CD4-positive, alpha-beta memory T cell (primary cell): ENCODE results near the gene FAM114A1. TPM values are rescaled to one million over a fixed set of nuclear protein-coding genes. Genes with fewer than 3 reads are reported as not detected.

Experiments
- CTCF ChIA-PET: fragments of 350-600 bp; sonication (Branson Sonifier 250); formaldehyde crosslinking; loops from one replicate; lab custom pipeline; 2021; ENCODE audit warnings: inconsistent platforms; ENCODE audit not compliant: partially characterized antibody; lab: Charles Lee
- POLR2A ChIA-PET: fragments of 350-600 bp; sonication (Branson Sonifier 250); formaldehyde crosslinking; loops from one replicate; lab custom pipeline; 2021; ENCODE audit not compliant: partially characterized antibody; lab: Charles Lee
- DNase-seq, 5 donors: peaks; one replicate each; pipeline versions ENCODE4 v3.0.0 to v3.0.0-alpha.2; 2020 to 2022; ENCODE audit warnings: mixed read lengths in 1 of 5
- H3K27ac ChIP-seq: one replicate; pipeline ENCODE4 v1.7.0; 2013; ENCODE audit warnings: low read depth, low read length
- H3K27me3 ChIP-seq: 2 replicates; pipeline ENCODE4 v1.7.0; 2013; ENCODE audit warnings: mild to moderate bottlenecking, low read length, moderate library complexity; ENCODE audit not compliant: insufficient read depth
- H3K36me3 ChIP-seq: 2 replicates; pipeline ENCODE4 v1.7.0; 2013; ENCODE audit warnings: mild to moderate bottlenecking, low read length, moderate library complexity; ENCODE audit not compliant: insufficient read depth
- H3K4me1 ChIP-seq: 2 replicates; pipeline ENCODE4 v1.7.0; 2013; ENCODE audit warnings: mild to moderate bottlenecking, low read length, moderate library complexity; ENCODE audit not compliant: insufficient read depth
- H3K4me3 ChIP-seq, 2 donors: one replicate each; pipeline ENCODE4 v1.7.0; 2013; ENCODE audit warnings: low read length in 2 of 2, mild to moderate bottlenecking in 1 of 2
- H3K9me3 ChIP-seq, 2 donors: one replicate each; pipeline ENCODE4 v1.7.0; 2013; ENCODE audit warnings: low read length in 2 of 2, control low read depth in 1 of 2; ENCODE audit not compliant: control insufficient read depth in 1 of 2
- H3K27ac Mint-ChIP-seq, 7 donors: one replicate each; pipeline ENCODE4 v1.8.0; 2020 to 2021; ENCODE audit warnings: mixed read lengths in 7 of 7, mild to moderate bottlenecking in 6 of 7, inconsistent platforms in 3 of 7, moderate library complexity in 3 of 7
- H3K27me3 Mint-ChIP-seq, 2 donors: one replicate each; pipeline ENCODE4 v1.8.0; 2020 to 2021; ENCODE audit warnings: mixed read lengths in 2 of 2
- H3K36me3 Mint-ChIP-seq, 2 donors: one replicate each; pipeline ENCODE4 v1.8.0; 2020 to 2021; ENCODE audit warnings: mixed read lengths in 2 of 2, inconsistent platforms in 1 of 2, mild to moderate bottlenecking in 1 of 2
- H3K4me1 Mint-ChIP-seq, 4 donors: one replicate each; pipeline ENCODE4 v1.8.0; 2020 to 2021; ENCODE audit warnings: mixed read lengths in 4 of 4, mild to moderate bottlenecking in 1 of 4
- H3K4me3 Mint-ChIP-seq, 8 donors: one replicate each; pipeline ENCODE4 v1.8.0; 2020 to 2021; ENCODE audit warnings: mixed read lengths in 8 of 8, mild to moderate bottlenecking in 7 of 8, moderate library complexity in 6 of 8, inconsistent platforms in 3 of 8
- H3K9me3 Mint-ChIP-seq, 8 donors: one replicate each; pipeline ENCODE4 v1.8.0; 2020 to 2021; ENCODE audit warnings: mixed read lengths in 8 of 8, mild to moderate bottlenecking in 5 of 8, inconsistent platforms in 3 of 8, moderate library complexity in 1 of 8
- intact Hi-C: fragments of 100-400 bp; cut with micrococcal nuclease; formaldehyde crosslinking; loops from one replicate; pipeline ENCODE4 v1.15.1; 2023
- polyA plus RNA-seq, 2 donors: library from polyadenylated mRNA; unstranded; fragments of 300-500 nt; fragmentation: Illumina TruSeq; gene quantifications; one replicate each; pipeline ENCODE4 v1.2.3, GENCODE V29; 2021
- total RNA-seq, 2 experiments: library from RNA; stranded (reverse); gene quantifications; one replicate each; pipeline ENCODE4 v1.2.3, GENCODE V29; 2021

Gene FAM114A1
- total and polyA plus RNA-seq, 4 experiments from 2014 or later: 0.09 to 0.64 (median 0.44) TPM; not detected in 1

DNA sequence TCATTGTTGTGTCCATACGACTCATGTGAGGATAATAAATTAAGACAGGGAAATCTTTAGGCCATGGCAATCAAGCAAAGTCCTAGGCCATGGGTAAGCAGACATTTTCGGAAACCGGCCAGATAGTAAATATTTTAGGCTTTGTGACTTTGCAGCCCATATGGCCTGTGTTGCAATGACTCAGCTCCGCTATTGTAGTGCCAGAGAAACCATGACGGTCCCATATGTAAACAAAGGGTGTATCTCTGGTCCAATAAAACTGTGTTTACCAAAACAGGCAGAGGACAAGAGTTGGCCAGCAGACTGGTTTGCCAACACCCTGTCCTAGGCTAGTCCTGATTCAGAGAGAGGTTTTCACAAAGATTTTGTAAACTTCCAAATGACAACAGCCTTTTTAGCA is 5.0 kb downstream of the FAM114A1 start:
- DNase-seq: no peak
- H3K27me3 ChIP-seq: no peaks in the 10 kb centered on the region
- Mint-ChIP-seq H3K27ac (no peak overlapping the region), H3K4me1 (peaks cover 0 to 8% (median 5%) of the 10 kb centered on the region in 4 donors), H3K9me3 (no peaks in the 10 kb centered on the region), H3K36me3 (no peaks in the 10 kb centered on the region), H3K27me3 (peaks cover 10 to 14% of the 10 kb centered on the region in 2 donors), H3K4me3 (no peak overlapping the region)
- no peak overlapping the region for H3K4me3 ChIP-seq
- H3K9me3 ChIP-seq: no peaks in the 10 kb centered on the region
- intact Hi-C loops: no loop called here
- H3K4me1 ChIP-seq: no peaks in the 10 kb centered on the region
- POLR2A ChIA-PET: no interaction called here
- CTCF ChIA-PET: interaction anchor here (1.2 to 2.4 kb wide), 2 partner anchors 10 to 12 kb away, joined by 3 to 12 read pairs; no protein-coding TSS in a partner anchor
- H3K36me3 ChIP-seq: no peaks in the 10 kb centered on the region
- no peak overlapping the region for H3K27ac ChIP-seq

DNA sequence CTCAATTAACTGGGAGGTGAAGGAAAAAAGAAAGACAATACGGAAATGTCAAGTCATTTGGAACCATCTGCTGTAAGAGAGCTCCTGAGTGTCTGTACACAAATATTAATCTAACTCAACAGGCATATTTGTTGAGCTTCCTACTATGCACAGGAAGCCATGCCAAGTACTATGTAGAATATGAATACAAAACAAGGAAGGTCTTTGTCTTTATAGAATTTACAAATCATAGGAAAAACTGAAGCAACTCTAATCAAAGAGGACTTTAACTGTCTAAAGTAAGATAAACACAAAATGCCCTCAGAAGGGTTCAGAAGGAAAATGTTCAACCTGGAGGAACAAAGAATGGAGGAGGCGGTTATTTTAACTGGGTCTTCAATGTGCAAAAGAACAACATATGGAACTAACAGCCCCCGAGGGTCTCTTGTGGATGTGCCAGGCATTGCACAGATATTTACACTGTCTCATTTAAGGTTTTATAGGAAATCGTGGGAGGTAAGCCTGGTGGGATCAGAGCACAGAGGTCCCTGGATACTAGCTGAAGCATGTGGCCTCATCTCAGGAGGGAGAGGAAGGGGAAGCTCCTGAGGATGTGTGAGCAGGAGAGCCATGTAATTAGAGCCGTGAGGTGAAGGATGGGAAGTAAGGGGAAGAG is 5.8 kb downstream of the FAM114A1 start:
- CTCF ChIA-PET: interaction anchor here (1.1 to 2.4 kb wide), 3 partner anchors 10 to 114 kb away, joined by 3 to 12 read pairs (median 4); no protein-coding TSS in a partner anchor
- Histone ChIP-seq H3K4me1 (no peaks in the 10 kb centered on the region), H3K4me3 (no peak overlapping the region), H3K27ac (no peak overlapping the region), H3K27me3 (no peaks in the 10 kb centered on the region), H3K9me3 (no peaks in the 10 kb centered on the region), H3K36me3 (no peaks in the 10 kb centered on the region)
- H3K27ac Mint-ChIP-seq: peak overlapping the region in 1 of 7 donors; percentile 32
- no peaks in the 10 kb centered on the region for H3K9me3 Mint-ChIP-seq
- intact Hi-C loops: no loop called here
- H3K4me1 Mint-ChIP-seq: peaks cover 0 to 6% (median 3%) of the 10 kb centered on the region in 4 donors
- no peaks in the 10 kb centered on the region for H3K36me3 Mint-ChIP-seq
- no peak for DNase-seq
- H3K4me3 Mint-ChIP-seq: no peak overlapping the region
- POLR2A ChIA-PET: interaction anchor here (0.9 kb wide), 1 partner anchor 69 kb away, joined by 3 read pairs; the partner anchor contains the start of gene TLR1
- peaks cover 7 to 12% of the 10 kb centered on the region in 2 donors for H3K27me3 Mint-ChIP-seq

DNA sequence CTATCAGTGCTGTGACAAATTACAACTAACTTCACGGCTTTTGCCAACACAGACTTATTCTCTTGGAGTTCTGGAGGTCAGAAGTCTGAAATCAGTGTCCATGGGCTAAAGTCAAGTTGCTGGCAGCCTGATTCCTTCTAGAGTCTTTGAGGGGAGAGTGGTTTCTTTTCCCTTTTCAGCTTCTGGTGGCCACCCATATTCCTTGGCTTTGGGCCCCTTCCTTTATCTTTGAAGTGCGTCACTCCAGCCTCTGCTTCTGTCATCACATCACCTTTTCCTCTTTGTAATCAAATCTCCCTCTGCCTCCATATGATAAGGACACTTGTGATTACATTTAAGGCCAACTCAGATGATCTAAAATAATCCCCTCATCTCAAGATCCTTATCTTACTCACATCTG is 9.0 kb downstream of the FAM114A1 start:
- H3K27me3 ChIP-seq: no peaks in the 10 kb centered on the region
- no peaks in the 10 kb centered on the region for H3K9me3 Mint-ChIP-seq
- CTCF ChIA-PET: interaction anchor here (0.6 kb wide), 1 partner anchor 148 kb away, joined by 3 read pairs; no protein-coding TSS in a partner anchor
- no peak overlapping the region for H3K27ac Mint-ChIP-seq
- H3K9me3 ChIP-seq: no peaks in the 10 kb centered on the region
- DNase-seq: no peak
- H3K4me1 Mint-ChIP-seq: peaks cover 0 to 2% (median 0%) of the 10 kb centered on the region in 4 donors
- H3K4me1 ChIP-seq: no peaks in the 10 kb centered on the region
- H3K36me3 Mint-ChIP-seq: no peaks in the 10 kb centered on the region
- H3K36me3 ChIP-seq: no peaks in the 10 kb centered on the region
- intact Hi-C loops: no loop called here
- POLR2A ChIA-PET: no interaction called here
- H3K27me3 Mint-ChIP-seq: peaks cover 5 to 6% of the 10 kb centered on the region in 2 donors
- H3K27ac ChIP-seq: no peak overlapping the region
- H3K4me3 Mint-ChIP-seq: no peak overlapping the region
- no peak overlapping the region for H3K4me3 ChIP-seq

DNA sequence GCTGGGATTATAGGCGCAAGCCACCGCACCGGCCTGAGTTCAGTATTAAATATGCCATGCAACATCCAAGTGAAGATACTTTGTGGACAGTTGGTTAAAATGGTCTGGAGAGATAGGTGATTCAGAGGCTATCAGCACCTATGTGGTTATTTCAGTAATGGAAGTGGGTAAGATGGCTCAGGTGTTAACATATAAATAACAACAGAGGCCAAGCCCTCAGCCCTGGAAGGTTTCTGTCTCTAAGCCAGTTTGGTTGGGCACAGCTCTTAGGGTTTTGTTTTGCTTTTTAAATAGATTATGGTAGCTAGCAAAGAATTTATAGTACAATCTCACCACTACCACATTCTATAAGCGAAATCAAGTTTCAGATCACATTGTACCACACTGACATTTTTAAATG is 16.6 kb downstream of the FAM114A1 start:
- Histone ChIP-seq H3K4me1 (no peaks in the 10 kb centered on the region), H3K4me3 (no peak overlapping the region), H3K27ac (no peak overlapping the region), H3K9me3 (no peaks in the 10 kb centered on the region), H3K36me3 (no peaks in the 10 kb centered on the region), H3K27me3 (no peaks in the 10 kb centered on the region)
- H3K27ac Mint-ChIP-seq: no peak overlapping the region
- peaks cover 3 to 7% (median 4%) of the 10 kb centered on the region in 4 donors for H3K4me1 Mint-ChIP-seq
- ChIA-PET POLR2A (no interaction called here), CTCF (no interaction called here)
- intact Hi-C loops: no loop called here
- no peaks in the 10 kb centered on the region for H3K36me3 Mint-ChIP-seq
- H3K27me3 Mint-ChIP-seq: peaks cover 0 to 1% of the 10 kb centered on the region in 2 donors
- no peak overlapping the region for H3K4me3 Mint-ChIP-seq
- no peak for DNase-seq
- H3K9me3 Mint-ChIP-seq: peaks cover 0 to 2% (median 0%) of the 10 kb centered on the region in 8 donors

DNA sequence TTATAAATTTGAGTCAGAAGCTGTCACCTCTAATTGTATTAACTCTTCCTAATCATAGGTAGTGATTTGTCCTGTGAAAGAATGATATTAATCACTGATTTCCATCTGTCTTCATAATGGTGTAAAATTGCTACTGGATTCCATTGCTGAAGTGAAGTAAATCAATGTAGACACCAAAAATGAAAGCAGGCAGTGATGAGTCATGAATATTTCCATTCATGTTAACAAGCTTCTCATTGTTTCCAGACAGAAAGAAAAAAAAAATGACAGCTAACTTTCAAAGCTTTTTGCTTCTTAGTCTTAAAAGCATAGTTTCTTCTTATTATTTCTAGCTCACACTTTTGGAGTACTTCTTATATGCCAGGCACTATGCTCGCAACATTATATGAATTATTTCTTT is 21.5 kb downstream of the FAM114A1 start:
- no peaks in the 10 kb centered on the region for H3K27me3 Mint-ChIP-seq
- H3K4me1 ChIP-seq: no peaks in the 10 kb centered on the region
- peak overlapping the region in 3 of 7 donors; percentile 11 to 86 (median 26) for H3K27ac Mint-ChIP-seq
- no peaks in the 10 kb centered on the region for H3K36me3 Mint-ChIP-seq
- DNase-seq: peak in 1 of 5 donors; percentile 14
- ChIA-PET CTCF (interaction anchor here (1.0 to 2.9 kb wide), 12 partner anchors 10 to 249 kb away, joined by 3 to 16 read pairs (median 4); partner anchors contain the start of gene TLR1), POLR2A (interaction anchor here (1.1 kb wide), 1 partner anchor 13 kb away, joined by 3 read pairs; no protein-coding TSS in a partner anchor)
- H3K4me3 Mint-ChIP-seq: peak overlapping the region in 7 of 8 donors; percentile 17 to 69 (median 50)
- H3K27ac ChIP-seq: no peak overlapping the region
- H3K4me1 Mint-ChIP-seq: peaks cover 7 to 10% (median 9%) of the 10 kb centered on the region in 4 donors
- no peaks in the 10 kb centered on the region for H3K9me3 ChIP-seq
- no peaks in the 10 kb centered on the region for H3K27me3 ChIP-seq
- intact Hi-C loops: no loop called here
- no peaks in the 10 kb centered on the region for H3K36me3 ChIP-seq
- peaks cover 0 to 2% (median 0%) of the 10 kb centered on the region in 8 donors for H3K9me3 Mint-ChIP-seq
- no peak overlapping the region for H3K4me3 ChIP-seq

DNA sequence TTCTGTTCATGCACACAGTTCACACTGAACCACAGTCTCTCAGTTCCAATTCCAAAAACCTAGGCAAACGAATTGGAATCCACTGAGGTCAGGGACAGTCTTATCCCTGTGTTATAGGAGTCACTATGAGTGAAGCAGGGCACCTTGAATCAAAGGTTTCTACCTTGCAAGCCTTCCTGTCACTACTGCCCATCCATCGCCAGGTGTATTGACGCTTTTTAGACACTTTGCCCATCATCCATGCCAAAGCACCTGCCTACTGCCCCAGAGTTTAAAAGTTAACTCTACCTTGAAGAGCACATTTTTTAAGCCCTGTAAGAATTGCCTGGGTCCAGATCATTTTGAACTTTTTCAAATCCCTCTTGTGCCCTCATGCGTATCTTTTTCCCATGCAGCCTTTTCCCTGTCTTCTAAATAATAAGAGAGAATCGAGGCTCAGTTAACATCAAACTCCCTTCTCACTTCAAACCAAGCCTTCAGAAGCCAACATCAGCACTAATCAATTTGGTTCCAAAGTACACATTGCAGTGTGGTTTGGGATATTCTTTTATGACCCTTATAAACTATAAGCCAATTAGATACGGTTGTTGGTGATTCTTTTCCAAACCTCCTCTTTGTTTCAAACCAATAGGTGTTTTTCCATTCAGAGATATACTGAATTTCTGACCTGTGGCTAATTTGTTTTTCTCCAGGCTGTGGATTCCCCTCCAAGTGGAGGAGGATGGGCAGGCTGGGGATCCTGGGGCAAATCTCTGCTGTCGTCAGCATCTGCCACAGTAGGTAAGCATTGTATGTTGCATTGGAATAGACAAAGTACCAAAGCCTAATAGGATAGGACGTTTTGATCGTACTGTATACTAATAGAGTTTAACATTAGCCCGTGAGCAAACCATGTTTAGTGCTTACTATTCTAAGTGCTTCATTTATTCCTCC is 23.7 kb downstream of the FAM114A1 start:
- Histone ChIP-seq H3K4me1 (no peaks in the 10 kb centered on the region), H3K36me3 (no peaks in the 10 kb centered on the region), H3K27ac (no peak overlapping the region), H3K4me3 (no peak overlapping the region), H3K9me3 (no peaks in the 10 kb centered on the region), H3K27me3 (no peaks in the 10 kb centered on the region)
- Mint-ChIP-seq H3K9me3 (peaks cover 0 to 2% (median 0%) of the 10 kb centered on the region in 8 donors), H3K27me3 (peaks cover 0 to 1% of the 10 kb centered on the region in 2 donors), H3K27ac (no peak overlapping the region), H3K36me3 (no peaks in the 10 kb centered on the region), H3K4me1 (peaks cover 7 to 10% (median 9%) of the 10 kb centered on the region in 4 donors), H3K4me3 (no peak overlapping the region)
- ChIA-PET POLR2A (no interaction called here), CTCF (interaction anchor here (0.7 to 2.5 kb wide), 10 partner anchors 10 to 290 kb away, joined by 3 to 16 read pairs (median 4); no protein-coding TSS in a partner anchor)
- no peak for DNase-seq
- intact Hi-C loops: no loop called here
